Measurements from ENCODE around the gene ATP11B.

The ATP11B gene

DNA sequence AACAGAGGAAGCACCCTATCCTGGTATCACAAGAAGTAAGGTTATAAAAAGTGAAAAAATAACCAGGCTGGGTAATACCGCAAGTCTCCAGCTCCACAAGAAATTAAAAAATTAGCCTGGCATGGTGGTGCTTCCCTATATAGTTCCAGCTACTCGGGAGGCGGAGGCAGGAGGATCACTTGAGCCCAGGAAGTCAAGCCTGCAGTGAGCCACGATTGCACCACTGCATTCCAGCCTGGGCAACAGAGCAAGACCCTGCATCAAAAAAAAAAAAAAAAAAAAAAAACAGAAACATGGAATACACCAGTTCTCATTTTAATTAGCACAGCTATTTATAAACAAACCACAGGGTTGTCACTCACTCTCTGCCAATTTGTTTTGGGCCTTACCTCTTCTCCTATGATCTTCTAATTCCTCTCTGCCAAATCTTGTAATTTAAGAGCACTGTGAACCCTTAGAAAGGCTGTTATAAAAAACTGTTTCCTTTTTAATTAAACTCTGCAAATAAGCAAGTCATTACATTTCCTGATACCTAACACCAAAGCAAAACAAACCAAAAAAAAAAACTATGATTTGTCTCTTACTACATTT, 164.5 kb downstream of the ATP11B start:
- H3K4me1 Mint-ChIP-seq (ENCODE audit: low read depth): peaks cover 11% of the 10 kb centered on the region
- no peak overlapping the region for H3K4me3 Mint-ChIP-seq
- H3K27ac Mint-ChIP-seq: no peak overlapping the region
- no peaks in the 10 kb centered on the region for H3K27me3 Mint-ChIP-seq
- no peaks in the 10 kb centered on the region for H3K9me3 Mint-ChIP-seq
- no peak for DNase-seq
- H3K36me3 Mint-ChIP-seq (ENCODE audit: low read depth): peaks cover 66% of the 10 kb centered on the region

DNA sequence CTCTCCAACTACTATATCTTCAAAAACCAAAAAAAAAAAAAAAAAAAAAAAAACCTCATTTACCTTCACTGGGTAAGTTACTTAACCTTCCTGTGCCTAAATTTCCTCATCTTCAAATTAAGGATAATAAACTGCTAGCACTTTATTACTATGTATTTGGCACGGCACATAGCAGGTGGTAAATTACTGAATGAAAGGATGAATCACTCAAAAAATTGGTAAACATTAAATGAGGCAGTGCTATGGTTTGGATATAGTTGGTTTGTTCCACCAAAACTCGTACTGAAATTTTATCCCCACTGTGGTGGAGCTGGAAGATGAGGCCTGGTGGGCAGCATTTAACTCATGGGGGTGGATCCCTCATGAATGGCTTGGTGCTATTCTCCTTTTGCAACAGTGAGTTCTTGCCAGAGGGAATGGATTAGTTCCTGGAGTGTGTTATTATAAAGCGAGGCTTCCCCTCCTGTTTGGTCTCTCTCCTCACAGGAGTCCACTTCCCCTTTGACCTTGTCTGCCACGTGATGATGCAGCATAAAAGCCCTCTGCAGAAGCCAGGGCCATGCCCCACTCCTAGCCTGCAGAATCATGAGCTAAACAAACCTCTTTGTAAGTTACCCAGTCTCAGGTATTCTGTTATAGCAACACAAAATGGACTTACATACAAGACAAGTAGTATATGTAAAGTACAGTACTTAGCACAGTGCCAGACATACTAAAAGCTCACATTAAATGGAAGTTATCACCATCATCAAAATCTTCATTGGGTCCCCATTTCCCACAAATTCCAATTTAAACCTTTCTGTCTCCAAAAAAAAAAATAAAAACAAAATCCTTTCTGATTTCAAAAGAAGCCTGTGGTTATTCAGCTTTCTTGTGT, 166.4 kb downstream of the ATP11B start:
- no peak for DNase-seq
- Mint-ChIP-seq H3K4me1 (ENCODE audit: low read depth) (peaks cover 11% of the 10 kb centered on the region), H3K36me3 (ENCODE audit: low read depth) (peaks cover 67% of the 10 kb centered on the region), H3K27ac (peak overlapping the region; percentile 57), H3K27me3 (no peaks in the 10 kb centered on the region), H3K9me3 (no peaks in the 10 kb centered on the region), H3K4me3 (no peak overlapping the region)

DNA sequence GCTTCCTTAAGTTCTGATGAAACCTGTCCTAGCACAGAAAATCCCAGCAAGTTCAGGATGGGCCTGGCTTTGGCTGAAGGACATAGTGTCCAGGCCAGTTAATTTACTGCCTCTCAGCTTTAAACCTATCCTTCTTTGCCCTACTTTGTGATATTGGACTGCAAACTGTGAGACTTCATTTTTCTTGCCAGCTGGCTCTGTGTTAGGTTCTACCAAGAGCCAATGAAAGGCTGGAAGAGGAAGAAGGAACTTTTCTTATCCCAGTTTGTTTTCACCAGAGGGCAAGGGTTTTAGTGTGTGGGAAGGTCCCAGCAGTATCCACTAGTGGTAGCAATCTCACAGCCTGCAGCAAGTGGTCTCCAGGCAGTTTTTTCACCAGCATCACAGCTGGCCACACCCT, 168.9 kb downstream of the ATP11B start:
- Mint-ChIP-seq H3K9me3 (no peaks in the 10 kb centered on the region), H3K4me1 (ENCODE audit: low read depth) (peaks cover 31% of the 10 kb centered on the region), H3K27ac (peak overlapping the region; percentile 44), H3K27me3 (no peaks in the 10 kb centered on the region), H3K4me3 (no peak overlapping the region), H3K36me3 (ENCODE audit: low read depth) (peaks cover 67% of the 10 kb centered on the region)
- no peak for DNase-seq

DNA sequence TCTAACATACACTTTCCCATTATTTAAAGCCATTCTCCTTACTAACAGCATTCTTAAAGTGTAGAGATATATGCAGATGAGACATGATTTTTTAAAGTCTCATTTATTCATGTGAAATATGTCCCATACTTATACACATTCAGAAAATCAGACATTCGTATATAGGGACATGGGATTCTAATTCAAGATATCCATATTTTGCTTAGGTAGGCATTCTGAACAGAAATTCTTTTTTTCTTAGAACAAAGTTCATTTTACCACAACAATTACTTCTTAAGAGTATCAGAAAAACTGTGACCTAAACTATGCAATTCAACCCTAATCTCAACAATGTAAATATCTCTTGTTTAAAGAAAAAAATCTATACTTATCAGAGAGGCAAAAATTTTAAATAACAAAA, 170.9 kb downstream of the ATP11B start:
- Mint-ChIP-seq H3K27ac (no peak overlapping the region), H3K4me3 (no peak overlapping the region), H3K4me1 (ENCODE audit: low read depth) (peaks cover 49% of the 10 kb centered on the region), H3K9me3 (no peaks in the 10 kb centered on the region), H3K36me3 (ENCODE audit: low read depth) (peaks cover 53% of the 10 kb centered on the region), H3K27me3 (no peaks in the 10 kb centered on the region)
- DNase-seq: no peak

DNA sequence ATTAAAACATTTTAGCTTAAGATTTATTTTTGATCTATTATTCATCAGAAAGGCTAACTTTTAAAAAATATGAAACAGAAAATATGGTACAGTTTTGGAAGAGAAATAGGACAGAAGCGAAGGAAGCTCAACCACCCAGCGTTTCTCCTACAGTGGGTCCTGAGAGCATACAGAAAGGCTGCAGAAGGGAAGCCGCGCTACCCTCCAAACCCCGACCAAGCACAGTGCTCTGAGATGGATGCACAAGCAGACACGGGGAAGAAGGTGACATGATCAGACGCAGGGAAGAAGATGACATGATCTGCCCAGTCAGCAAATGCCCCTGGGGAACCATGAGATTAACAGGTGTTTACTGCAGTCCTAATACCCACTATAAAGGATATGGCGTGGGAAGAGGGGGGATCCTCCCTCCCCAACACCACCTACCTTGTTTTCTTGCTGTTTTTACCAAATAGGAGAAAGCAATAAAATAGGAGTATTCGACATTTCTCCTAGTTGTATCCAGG, 172.6 kb downstream of the ATP11B start:
- Mint-ChIP-seq H3K36me3 (ENCODE audit: low read depth) (peaks cover 39% of the 10 kb centered on the region), H3K9me3 (no peaks in the 10 kb centered on the region), H3K27me3 (no peaks in the 10 kb centered on the region), H3K27ac (peak overlapping the region; percentile 74), H3K4me1 (ENCODE audit: low read depth) (peaks cover 60% of the 10 kb centered on the region), H3K4me3 (no peak overlapping the region)
- no peak for DNase-seq

DNA sequence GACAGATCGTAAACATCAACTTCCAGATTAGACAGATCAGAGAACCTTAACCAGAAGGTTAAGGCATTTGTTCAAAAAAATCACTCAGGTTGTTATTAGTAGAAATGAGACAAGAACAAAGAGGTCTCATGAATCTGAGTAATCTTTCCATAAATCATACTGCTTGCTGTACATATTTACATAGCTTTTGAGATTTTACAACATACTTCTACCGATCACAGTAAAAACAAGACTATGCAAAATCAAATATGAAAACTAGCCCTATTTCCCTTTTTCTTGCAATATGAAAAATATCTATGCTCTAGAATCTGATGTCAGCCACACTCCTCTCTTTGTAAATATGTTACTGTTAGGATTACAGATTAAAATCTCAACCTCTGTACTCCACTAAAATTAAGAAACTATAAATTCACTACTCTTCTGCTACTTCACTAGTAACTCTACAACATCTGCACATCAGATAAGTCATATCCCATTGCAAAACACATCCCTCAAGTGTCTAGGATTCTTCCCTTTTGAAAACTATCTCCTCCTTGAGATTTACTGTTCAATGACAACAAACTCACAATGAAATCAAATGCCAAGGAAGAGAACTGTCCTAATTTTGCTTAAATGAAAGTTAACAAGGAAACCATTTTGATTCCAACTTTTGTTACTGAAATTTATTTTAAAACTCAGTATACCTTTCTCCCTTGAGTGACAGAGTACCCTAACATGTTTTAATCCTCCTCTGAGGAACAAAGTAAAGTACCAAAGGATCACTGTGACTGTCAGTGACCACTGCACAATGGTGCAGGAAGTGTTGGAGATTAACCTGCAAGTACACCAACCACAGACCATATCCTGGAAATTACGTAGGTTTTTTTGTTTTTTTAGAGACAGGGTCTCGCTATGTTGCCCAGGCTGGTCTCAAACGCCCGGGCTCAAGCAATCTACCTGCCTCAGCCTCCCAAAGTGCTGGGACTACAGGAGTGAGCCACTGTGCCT, 174.2 kb downstream of the ATP11B start:
- H3K9me3 Mint-ChIP-seq: no peaks in the 10 kb centered on the region
- H3K27ac Mint-ChIP-seq: peak overlapping the region; percentile 84
- no peak for DNase-seq
- peaks cover 27% of the 10 kb centered on the region for H3K36me3 Mint-ChIP-seq (ENCODE audit: low read depth)
- no peak overlapping the region for H3K4me3 Mint-ChIP-seq
- H3K4me1 Mint-ChIP-seq (ENCODE audit: low read depth): peaks cover 68% of the 10 kb centered on the region
- H3K27me3 Mint-ChIP-seq: no peaks in the 10 kb centered on the region

DNA sequence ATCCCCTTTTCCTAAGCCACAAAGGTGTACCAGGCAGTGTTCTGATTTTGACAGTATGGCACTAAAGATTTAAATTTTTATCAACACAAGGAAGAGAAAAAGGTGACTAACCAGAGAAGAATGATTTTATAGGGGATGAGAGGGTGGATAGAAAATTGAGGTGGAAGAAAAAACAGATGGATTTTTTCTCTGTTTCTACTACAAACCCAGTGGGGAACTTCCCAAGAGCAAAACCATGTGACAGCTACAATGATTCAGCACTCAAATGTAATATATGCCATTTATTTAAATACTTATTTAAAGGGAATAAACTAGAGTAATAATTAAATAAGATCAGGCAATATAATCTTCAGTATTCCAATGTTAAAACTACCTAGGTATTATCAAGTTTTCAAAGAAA, 176.0 kb downstream of the ATP11B start:
- Mint-ChIP-seq H3K4me1 (ENCODE audit: low read depth) (peaks cover 73% of the 10 kb centered on the region), H3K9me3 (no peaks in the 10 kb centered on the region), H3K27ac (peak overlapping the region; percentile 55)

DNA sequence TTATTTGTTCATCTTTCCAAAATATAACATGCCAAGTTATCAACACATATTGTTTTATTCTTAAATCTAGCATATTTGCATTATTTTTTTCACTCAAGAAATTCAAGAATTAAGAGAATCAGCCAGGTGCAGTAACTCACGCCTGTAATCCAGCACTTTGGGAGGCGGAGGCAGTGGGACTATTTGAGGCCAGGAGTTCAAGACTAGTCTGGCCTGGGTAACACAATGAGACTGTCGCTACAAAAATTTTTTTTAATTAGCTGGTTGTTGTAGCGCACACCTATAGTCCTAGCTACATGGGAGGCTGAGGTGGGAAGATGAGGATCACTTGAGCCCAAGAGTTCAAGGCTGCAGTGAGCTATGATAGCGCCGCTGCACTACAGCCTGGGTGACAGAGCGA, 176.5 kb downstream of the ATP11B start:
- H3K27ac Mint-ChIP-seq: no peak overlapping the region

More for the DNA sequence above, 176.0 kb downstream of the ATP11B start:
- Mint-ChIP-seq H3K27me3 (no peaks in the 10 kb centered on the region), H3K36me3 (ENCODE audit: low read depth) (peaks cover 19% of the 10 kb centered on the region), H3K4me3 (no peak overlapping the region)
- DNase-seq: no peak

DNA sequence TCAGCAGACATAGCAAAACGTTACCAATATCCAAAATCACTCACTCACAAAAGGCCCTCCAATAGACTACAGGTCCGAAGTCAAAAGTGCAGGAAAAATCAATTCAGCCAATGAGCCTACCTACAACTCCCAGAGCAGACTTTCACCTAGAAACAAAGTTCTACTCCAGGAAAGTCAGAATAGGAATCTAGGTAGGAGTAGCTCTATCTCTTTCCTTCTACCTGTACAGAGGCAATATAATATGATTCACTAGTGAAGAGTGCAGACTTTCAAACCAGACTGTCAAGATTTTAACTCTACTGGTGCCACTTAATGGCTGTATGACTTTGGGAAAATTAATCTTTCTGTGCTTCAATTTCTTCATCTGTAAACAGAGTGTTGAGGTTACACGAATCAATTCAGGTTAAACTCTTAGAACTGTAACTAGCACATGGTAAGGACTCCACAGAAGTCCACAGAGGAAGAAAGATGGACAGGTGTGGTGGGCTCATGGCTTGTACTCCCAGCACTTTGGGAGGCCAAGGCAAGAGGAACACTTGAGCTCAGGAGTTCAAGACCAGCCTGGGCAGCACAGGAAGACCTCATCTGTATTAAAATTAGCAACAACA, 177.6 kb downstream of the ATP11B start:
- H3K4me3 Mint-ChIP-seq: no peak overlapping the region
- no peaks in the 10 kb centered on the region for H3K9me3 Mint-ChIP-seq
- no peaks in the 10 kb centered on the region for H3K27me3 Mint-ChIP-seq
- H3K36me3 Mint-ChIP-seq (ENCODE audit: low read depth): peaks cover 7% of the 10 kb centered on the region
- DNase-seq: no peak
- H3K4me1 Mint-ChIP-seq (ENCODE audit: low read depth): peaks cover 70% of the 10 kb centered on the region
- H3K27ac Mint-ChIP-seq: peak overlapping the region; percentile 46

More for the DNA sequence above, 176.5 kb downstream of the ATP11B start:
- Mint-ChIP-seq H3K27me3 (no peaks in the 10 kb centered on the region), H3K4me3 (no peak overlapping the region), H3K36me3 (ENCODE audit: low read depth) (peaks cover 16% of the 10 kb centered on the region), H3K9me3 (no peaks in the 10 kb centered on the region), H3K4me1 (ENCODE audit: low read depth) (peaks cover 74% of the 10 kb centered on the region)
- no peak for DNase-seq

Measured in activated T-cell treated with anti-CD3 and anti-CD28 coated beads, Interleukin-2, amount 50 U/mL, for 24 hours (primary cell).